ENCODE measurements around the gene SPDYE17. TPM values are rescaled to one million over a fixed set of nuclear protein-coding genes. Genes with fewer than 3 reads are reported as not detected.
"Not testable (repeated sequence)": the region's sequence is repeated elsewhere in the genome, so short reads cannot be mapped to it uniquely, and the experiment has no call there.

SPDYE17 gene
- total RNA-seq, 1 experiment from 2014 or later, result not detected

GRCh38 chr7:77006127-77007110 is 25.7 kb downstream of the SPDYE17 start:
- H3K36me3 ChIP-seq (ENCODE audit: control insufficient read depth, insufficient read depth, low read length); H3K4me3 Mint-ChIP-seq (ENCODE audit: unreplicated experiment); H3K4me1 ChIP-seq; POLR2A ChIA-PET; H3K9me3 ChIP-seq; H3K4me1 Mint-ChIP-seq (ENCODE audit: low read depth, unreplicated experiment); H3K27me3 ChIP-seq (replicated peaks; ENCODE audit: control insufficient read depth, insufficient read depth, low read length); intact Hi-C loops (cut with micrococcal nuclease; ENCODE audit: unreplicated experiment); BruUV-seq (replicated peaks); DNase-seq; H3K36me3 Mint-ChIP-seq (ENCODE audit: insufficient read depth, unreplicated experiment); H3K27me3 Mint-ChIP-seq (ENCODE audit: insufficient read depth, unreplicated experiment); H3K9me3 Mint-ChIP-seq (ENCODE audit: unreplicated experiment); H3K27ac Mint-ChIP-seq (ENCODE audit: unreplicated experiment); H3K4me3 ChIP-seq (ENCODE audit: low read depth, low read length): not testable (repeated sequence)
- CTCF ChIA-PET, result interaction anchor here (0.6 kb wide), 1 partner anchor 622 kb away, joined by 3 read pairs; no protein-coding TSS in a partner anchor

- intact Hi-C loops (cut with micrococcal nuclease; ENCODE audit: unreplicated experiment); H3K27me3 ChIP-seq (replicated peaks; ENCODE audit: control insufficient read depth, insufficient read depth, low read length); H3K4me1 ChIP-seq; H3K4me3 ChIP-seq (ENCODE audit: low read depth, low read length); H3K36me3 Mint-ChIP-seq (ENCODE audit: insufficient read depth, unreplicated experiment); H3K9me3 ChIP-seq; CTCF ChIA-PET; H3K36me3 ChIP-seq (ENCODE audit: control insufficient read depth, insufficient read depth, low read length); H3K9me3 Mint-ChIP-seq (ENCODE audit: unreplicated experiment); BruUV-seq (replicated peaks); H3K27me3 Mint-ChIP-seq (ENCODE audit: insufficient read depth, unreplicated experiment); H3K27ac Mint-ChIP-seq (ENCODE audit: unreplicated experiment); POLR2A ChIA-PET; H3K4me1 Mint-ChIP-seq (ENCODE audit: low read depth, unreplicated experiment); DNase-seq; H3K4me3 Mint-ChIP-seq (ENCODE audit: unreplicated experiment): not testable (repeated sequence)
Measured at GRCh38 chr7:77005461-77006057, 26.6 kb downstream of the SPDYE17 start.

GRCh38 chr7:77004151-77004550 is 28.0 kb downstream of the SPDYE17 start:
- BruUV-seq (replicated peaks); H3K27ac Mint-ChIP-seq (ENCODE audit: unreplicated experiment); H3K4me1 ChIP-seq; H3K36me3 ChIP-seq (ENCODE audit: control insufficient read depth, insufficient read depth, low read length); H3K27me3 Mint-ChIP-seq (ENCODE audit: insufficient read depth, unreplicated experiment); H3K4me3 ChIP-seq (ENCODE audit: low read depth, low read length); H3K36me3 Mint-ChIP-seq (ENCODE audit: insufficient read depth, unreplicated experiment); H3K9me3 Mint-ChIP-seq (ENCODE audit: unreplicated experiment); H3K4me3 Mint-ChIP-seq (ENCODE audit: unreplicated experiment); DNase-seq; CTCF ChIA-PET; H3K4me1 Mint-ChIP-seq (ENCODE audit: low read depth, unreplicated experiment); POLR2A ChIA-PET; H3K27me3 ChIP-seq (replicated peaks; ENCODE audit: control insufficient read depth, insufficient read depth, low read length); intact Hi-C loops (cut with micrococcal nuclease; ENCODE audit: unreplicated experiment); H3K9me3 ChIP-seq: not testable (repeated sequence)

GRCh38 chr7:77003241-77003640 is 28.9 kb downstream of the SPDYE17 start:
- H3K9me3 Mint-ChIP-seq (ENCODE audit: unreplicated experiment); POLR2A ChIA-PET; CTCF ChIA-PET; H3K36me3 Mint-ChIP-seq (ENCODE audit: insufficient read depth, unreplicated experiment); H3K27ac Mint-ChIP-seq (ENCODE audit: unreplicated experiment); H3K4me3 ChIP-seq (ENCODE audit: low read depth, low read length); intact Hi-C loops (cut with micrococcal nuclease; ENCODE audit: unreplicated experiment); H3K4me1 Mint-ChIP-seq (ENCODE audit: low read depth, unreplicated experiment); H3K9me3 ChIP-seq; H3K4me1 ChIP-seq; H3K27me3 Mint-ChIP-seq (ENCODE audit: insufficient read depth, unreplicated experiment); DNase-seq; H3K4me3 Mint-ChIP-seq (ENCODE audit: unreplicated experiment); BruUV-seq (replicated peaks); H3K27me3 ChIP-seq (replicated peaks; ENCODE audit: control insufficient read depth, insufficient read depth, low read length); H3K36me3 ChIP-seq (ENCODE audit: control insufficient read depth, insufficient read depth, low read length): not testable (repeated sequence)

GRCh38 chr7:77002678-77003233 is 29.4 kb downstream of the SPDYE17 start:
- H3K4me3 ChIP-seq (ENCODE audit: low read depth, low read length); H3K27ac Mint-ChIP-seq (ENCODE audit: unreplicated experiment); H3K9me3 Mint-ChIP-seq (ENCODE audit: unreplicated experiment); H3K4me1 ChIP-seq; POLR2A ChIA-PET; H3K4me3 Mint-ChIP-seq (ENCODE audit: unreplicated experiment); H3K36me3 Mint-ChIP-seq (ENCODE audit: insufficient read depth, unreplicated experiment); H3K9me3 ChIP-seq; BruUV-seq (replicated peaks); H3K27me3 Mint-ChIP-seq (ENCODE audit: insufficient read depth, unreplicated experiment); intact Hi-C loops (cut with micrococcal nuclease; ENCODE audit: unreplicated experiment); CTCF ChIA-PET; H3K36me3 ChIP-seq (ENCODE audit: control insufficient read depth, insufficient read depth, low read length); H3K4me1 Mint-ChIP-seq (ENCODE audit: low read depth, unreplicated experiment); H3K27me3 ChIP-seq (replicated peaks; ENCODE audit: control insufficient read depth, insufficient read depth, low read length): not testable (repeated sequence)
- peak in 1 of 2 experiments; percentile 24 for DNase-seq

GRCh38 chr7:77002104-77002503 is 30.1 kb downstream of the SPDYE17 start:
- H3K4me1 Mint-ChIP-seq (ENCODE audit: low read depth, unreplicated experiment); H3K27me3 Mint-ChIP-seq (ENCODE audit: insufficient read depth, unreplicated experiment); POLR2A ChIA-PET; intact Hi-C loops (cut with micrococcal nuclease; ENCODE audit: unreplicated experiment); H3K4me3 Mint-ChIP-seq (ENCODE audit: unreplicated experiment); CTCF ChIA-PET; H3K9me3 Mint-ChIP-seq (ENCODE audit: unreplicated experiment); H3K4me1 ChIP-seq; H3K36me3 ChIP-seq (ENCODE audit: control insufficient read depth, insufficient read depth, low read length); H3K4me3 ChIP-seq (ENCODE audit: low read depth, low read length); H3K27ac Mint-ChIP-seq (ENCODE audit: unreplicated experiment); H3K36me3 Mint-ChIP-seq (ENCODE audit: insufficient read depth, unreplicated experiment); H3K27me3 ChIP-seq (replicated peaks; ENCODE audit: control insufficient read depth, insufficient read depth, low read length); H3K9me3 ChIP-seq; BruUV-seq (replicated peaks): not testable (repeated sequence)
- peak in 1 of 2 experiments; percentile 31 for DNase-seq
